GM18861 (cell line): ENCODE results near the gene PYGM.
A peak's percentile ranks its signal among the peaks of the same experiment; 100 is the strongest.

Source experiments
- ATAC-seq: cut with Tn5 transposase; IDR thresholded peaks from one replicate; pipeline ENCODE4 v1.9.1; 2021; ENCODE audit not compliant: unreplicated experiment

The PYGM gene

DNA sequence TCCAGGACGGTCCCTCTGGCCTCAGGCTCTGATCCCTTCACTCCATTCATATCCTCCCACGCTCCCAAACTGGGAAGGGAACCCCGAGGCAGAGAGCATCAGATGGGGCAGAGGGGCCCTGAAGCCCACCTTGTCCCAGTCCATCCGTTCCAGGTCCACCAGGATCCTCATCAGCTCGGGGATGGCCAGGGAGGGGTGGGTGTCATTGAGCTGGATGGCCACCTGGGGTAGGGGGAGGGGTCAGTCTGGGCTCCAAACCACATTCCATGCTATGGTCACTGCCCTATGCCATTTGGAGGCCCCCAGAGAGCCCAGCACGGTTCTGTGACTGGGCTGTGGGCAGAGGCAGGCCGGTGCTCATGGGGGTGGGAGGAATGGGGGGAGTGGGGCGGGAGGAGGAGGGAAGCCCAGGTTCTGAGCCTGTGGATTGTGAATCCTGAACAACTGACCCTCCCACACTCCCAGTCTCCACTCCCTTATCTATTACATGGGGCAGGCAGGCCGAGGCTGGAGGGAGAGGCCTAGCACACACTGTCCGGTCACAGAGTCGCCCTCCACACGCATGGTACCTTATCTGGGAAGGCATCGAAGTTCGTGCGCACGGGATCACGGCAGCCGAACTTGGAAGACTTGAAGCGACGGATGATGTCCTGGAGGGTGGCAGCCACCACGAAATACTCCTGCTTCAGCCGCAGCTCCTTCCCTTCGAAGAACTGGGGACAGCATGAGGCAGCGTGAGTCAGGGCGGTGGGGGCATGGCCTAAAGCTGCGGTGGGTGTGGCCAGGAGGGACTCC, 5.5 kb downstream of the PYGM start:
- ATAC-seq: no peak

DNA sequence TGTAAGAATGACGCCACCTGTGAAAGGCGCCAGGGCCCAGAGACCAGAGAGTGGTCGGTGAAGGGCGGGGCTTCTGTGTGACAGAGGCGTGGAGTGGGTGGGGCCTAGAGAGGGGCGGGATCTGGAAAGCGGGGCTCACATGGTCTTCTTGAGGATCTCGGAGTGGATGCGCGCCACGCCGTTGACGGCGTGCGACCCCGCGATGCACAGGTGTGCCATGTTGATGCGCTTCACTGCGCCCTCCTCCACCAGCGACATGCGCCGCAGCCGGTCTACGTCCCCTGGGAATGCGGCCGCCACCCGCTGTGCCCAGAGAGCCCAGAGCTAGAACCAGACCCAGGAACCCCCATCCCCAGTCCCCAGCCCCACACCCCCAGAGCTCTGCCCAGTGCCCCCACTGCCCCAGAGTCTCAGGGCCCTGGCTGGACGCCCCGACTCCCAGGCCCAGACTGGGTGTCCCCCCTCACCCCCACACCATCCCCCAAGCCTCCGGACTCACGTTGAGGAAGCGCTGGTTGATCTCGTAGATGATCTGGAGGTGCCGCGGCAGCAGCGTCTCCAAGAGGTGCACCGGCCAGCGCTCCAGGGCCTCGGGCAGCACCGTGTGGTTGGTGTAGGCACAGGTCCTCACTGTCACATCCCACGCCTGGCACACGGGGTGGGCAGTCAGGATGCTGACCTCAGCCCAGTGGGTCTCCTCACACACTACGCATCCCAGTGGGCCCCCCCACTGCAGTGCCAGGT, 6.2 kb downstream of the PYGM start:
- ATAC-seq: no peak

DNA sequence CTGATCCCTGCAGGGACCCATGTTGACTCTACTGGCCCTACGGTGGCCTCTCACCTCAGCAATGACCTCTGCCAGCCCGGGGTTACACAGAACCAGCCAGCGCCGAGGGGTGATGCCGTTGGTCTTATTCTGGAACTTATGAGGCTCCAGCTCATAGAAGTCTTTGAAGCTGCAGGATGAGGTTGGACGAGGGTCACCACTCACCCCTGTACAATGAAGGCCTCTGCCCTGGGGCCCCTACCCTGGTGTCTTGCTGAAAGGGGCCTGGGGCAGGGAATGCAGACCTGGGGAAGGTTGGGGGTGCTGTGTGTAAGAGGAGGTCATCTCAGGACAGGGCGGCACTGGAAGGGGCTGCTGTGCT, 6.8 kb downstream of the PYGM start:
- ATAC-seq: no peak

DNA sequence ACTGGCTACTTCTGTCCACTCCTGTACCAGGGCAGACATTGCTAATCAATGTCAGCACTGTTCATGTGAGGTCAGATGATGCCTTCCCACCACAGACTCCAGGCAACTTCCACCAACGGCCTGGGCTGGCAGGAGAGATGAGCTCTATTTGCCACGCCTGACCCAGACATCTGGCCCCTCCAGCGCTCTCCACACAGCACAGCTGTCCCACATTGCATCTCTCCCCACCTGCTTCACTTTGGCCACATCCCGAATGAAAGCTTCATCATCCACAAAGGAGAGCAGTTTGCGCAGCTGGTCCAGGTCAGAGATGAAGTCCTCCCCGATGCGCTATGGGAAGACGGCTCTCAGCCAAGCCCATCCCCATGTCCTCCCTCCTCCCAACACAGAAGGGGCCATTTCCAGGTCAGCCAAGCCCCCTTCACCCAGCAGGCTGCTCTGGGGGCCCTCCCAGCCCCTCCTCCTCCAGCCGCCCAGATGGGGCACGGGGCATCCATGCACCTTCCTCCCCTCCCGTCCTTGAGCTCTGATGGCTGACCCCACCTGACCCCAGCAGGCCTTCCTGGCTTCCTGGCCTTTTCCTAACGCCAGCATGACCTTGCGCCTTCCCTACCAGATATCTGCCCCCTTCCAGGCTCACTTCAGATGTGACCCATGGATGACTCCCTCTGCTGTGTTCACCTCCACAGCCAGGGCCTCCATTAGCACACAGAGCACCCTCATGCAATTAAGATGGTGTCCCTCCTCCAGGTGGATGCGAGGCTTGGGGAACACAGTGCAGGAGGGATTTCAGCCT, 7.4 kb downstream of the PYGM start:
- no peak for ATAC-seq

DNA sequence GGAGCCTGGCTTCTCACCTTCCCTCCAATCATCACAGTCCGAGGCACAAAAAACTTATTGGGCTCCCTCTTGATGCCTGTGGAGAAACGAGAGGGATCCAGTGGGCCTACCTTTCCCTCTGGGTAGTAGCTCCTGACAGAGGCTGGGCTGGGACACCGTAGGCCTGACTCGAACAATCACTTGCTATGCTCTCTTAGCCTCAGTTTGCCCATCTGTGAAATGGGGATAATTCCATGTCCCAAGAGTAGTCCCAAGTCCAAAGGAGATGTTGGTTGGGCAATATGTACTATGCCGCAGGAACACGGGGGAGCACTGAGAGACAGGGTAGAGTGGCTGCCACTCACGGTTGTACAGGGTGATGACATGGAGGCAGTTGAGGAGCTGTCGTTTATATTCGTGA, 8.2 kb downstream of the PYGM start:
- ATAC-seq: no peak

DNA sequence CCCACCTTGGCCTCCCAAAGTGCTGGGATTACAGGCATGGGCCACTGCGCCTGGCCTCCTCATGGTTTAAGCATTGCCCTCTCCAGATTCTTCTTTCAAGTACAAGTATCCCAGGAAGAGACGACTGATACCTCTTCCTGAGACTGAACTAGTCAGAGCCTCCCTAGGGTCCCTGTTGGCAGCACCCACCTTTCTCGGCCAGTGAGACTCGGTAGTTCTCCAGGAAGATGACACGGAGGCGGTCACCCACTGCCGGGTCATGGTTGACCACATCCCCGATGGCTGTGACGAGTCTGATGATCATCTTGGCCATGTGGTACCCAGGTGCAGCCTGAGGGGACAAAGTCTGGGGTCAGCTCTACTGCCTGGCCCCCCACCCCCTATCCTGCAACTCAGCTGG, 8.6 kb downstream of the PYGM start:
- ATAC-seq: no peak

DNA sequence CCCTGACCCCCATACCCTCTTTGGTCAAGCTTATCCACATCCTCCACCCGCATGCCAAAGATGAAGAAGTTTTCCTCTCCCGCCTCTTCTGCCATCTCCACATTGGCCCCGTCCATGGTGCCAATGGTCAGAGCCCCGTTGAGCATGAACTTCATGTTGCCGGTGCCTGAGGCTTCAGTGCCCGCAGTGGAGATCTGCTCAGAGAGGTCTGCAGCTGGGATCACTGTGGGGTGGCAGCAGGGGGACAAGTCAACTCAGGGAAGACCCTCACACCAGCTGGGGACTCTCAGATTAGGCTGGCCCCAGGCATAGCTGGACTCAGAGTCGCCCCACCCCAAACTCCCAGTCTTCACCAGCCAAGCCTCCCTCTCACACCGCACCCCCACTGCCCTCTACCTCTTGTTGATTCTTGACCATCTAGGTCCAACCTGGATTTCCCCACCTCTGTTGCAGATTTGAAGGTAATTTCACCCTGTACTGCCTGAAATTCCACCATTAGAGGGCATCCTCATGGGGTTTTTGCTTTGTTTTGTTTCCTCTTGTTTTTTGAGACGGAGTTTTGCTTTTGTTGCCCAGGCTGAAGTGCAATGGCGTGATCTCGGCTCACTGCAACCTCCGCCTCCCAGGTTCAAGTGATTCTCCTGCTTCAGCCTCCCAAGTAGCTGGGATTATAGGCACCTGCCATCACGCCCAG, 9.3 kb downstream of the PYGM start:
- no peak for ATAC-seq

DNA sequence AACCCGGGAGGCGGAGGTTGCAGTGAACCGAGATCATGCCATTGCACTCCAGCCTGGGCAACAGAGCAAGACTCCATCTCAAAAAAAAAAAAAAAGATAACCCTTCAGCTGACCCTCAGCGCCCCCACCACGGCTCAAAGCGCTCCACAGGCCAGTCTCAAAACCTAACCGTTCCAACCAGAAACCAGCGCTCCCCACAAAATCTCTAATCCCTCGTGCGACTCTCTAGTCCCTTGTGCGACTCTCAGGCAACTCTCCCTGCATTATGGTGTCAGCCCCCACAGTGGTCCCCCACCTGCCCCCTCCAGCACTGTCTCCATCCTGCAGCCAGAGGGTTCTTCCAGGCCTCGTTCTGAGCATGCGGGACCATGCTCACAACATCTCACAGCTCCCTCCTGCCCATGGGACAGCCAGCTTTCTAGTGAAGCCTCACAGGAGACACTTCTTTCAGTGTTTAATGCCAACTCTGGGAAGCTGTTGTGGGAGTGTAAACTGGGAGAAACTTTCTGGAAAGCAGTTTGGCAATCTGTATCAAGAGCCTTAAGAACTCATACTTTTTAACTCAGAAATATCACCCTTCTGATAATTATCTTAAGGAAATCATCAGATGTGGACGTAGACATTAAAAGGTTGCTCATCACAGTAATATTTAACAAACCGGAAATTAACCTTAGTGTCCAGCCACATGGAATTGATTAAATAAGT, 11.7 kb downstream of the PYGM start:
- no peak for ATAC-seq

DNA sequence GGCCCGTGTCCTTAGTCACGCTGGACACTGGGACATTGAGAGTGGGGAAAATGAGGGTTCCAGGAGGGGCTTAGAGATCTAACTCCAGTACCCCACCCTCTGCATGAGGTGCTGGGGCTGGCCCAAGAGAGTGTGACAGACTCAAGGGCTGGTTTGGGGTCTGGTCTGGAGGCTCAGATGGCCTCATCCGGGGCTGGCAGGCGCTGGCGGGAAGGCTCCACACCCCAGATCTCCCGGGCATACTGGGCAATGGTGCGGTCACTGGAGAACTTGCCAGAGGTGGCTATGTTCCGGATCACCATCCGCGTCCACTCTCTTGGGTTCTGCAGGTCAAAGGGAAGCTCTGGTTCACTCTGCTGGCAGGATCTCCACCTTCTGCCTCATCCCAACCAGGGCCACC, 13.3 kb downstream of the PYGM start:
- ATAC-seq: no peak

DNA sequence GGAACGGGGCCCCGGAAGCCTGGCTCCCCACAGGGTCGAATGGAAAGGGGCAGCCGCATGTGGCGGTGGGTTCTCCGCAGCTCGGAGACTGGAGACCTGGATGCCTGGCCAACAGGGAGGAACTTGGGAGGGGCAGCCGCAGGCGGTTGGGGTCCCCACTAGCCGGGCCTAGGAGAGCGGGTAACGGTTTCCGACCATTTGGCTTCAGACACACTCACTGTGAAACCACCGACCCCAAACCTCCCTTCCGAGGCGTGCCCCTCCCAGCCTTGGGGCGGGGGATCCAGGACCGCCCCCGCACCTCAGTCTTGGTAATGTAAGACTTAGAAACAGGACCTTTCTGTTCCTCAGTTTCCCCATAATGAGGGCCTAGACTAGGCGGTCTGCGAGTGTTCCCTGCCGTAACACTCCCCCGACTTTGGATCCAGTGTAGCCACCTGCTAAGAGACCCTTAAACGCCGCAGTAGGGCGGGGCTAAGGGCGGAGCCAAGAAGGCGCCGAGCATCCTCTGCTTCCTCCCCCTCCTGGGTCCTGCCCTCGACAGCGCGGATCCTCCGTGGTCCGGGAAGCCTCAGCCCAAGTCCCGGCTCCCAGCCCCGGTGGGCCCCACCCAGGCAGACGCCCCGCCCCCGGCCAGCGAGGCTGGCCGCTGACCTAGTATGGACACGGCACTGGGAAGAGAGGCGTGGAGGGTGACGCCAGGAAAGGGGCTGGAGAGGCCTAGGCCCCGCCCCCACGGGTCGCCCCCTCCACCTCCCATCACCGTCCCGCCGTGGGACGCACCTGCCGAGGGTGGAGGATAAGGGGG, 14.0 kb downstream of the PYGM start:
- ATAC-seq: no peak

DNA sequence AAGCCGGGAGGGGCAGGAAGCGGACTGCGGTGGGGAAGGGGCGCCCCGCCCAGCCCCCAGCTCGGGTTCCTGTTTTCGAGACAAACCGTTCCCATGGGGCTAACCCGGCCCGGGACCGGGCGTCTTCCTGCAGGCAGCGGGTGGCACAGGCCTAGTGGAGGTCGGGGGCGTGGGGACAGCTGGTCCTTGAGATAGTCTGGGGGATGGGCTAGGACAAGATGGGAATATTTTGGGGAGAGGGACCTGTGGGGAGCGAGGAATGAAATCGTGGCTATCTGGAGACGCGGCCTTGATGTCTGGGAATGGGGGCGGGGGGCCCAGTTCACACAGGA, 14.6 kb downstream of the PYGM start:
- peak; percentile 23 for ATAC-seq

DNA sequence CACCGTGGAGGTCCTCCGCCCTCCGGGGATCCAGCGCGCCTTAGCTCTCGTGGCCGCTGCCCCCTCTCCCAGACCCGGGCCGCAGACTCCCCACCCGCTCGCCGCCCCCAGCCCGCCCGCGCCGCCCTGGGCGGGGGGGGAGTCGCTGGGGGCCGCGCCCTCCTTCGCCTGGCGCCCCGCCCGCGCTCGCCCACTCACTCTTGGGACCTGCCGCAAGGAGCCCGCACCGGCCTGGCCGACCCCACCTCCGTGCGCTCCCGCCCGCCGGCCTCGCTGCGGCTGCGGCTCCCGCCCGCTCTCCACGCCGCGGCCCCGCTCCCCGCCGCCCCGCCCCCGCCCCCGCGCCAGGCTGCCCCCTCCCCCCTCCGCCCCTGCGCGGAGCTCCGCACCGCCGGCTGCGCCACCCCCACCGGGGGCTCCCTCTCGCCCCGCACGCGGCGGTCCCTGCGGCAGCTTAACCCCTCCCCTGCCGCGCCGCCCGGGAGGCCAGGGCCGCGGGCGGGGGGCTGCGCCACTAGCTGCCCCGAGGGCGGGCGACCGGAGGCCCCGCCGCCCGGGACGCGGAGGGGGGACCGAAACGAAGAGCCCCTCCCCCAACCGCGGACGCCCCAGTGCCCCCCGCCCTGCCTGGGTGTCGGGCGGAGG, 15.1 kb downstream of the PYGM start:
- no peak for ATAC-seq

DNA sequence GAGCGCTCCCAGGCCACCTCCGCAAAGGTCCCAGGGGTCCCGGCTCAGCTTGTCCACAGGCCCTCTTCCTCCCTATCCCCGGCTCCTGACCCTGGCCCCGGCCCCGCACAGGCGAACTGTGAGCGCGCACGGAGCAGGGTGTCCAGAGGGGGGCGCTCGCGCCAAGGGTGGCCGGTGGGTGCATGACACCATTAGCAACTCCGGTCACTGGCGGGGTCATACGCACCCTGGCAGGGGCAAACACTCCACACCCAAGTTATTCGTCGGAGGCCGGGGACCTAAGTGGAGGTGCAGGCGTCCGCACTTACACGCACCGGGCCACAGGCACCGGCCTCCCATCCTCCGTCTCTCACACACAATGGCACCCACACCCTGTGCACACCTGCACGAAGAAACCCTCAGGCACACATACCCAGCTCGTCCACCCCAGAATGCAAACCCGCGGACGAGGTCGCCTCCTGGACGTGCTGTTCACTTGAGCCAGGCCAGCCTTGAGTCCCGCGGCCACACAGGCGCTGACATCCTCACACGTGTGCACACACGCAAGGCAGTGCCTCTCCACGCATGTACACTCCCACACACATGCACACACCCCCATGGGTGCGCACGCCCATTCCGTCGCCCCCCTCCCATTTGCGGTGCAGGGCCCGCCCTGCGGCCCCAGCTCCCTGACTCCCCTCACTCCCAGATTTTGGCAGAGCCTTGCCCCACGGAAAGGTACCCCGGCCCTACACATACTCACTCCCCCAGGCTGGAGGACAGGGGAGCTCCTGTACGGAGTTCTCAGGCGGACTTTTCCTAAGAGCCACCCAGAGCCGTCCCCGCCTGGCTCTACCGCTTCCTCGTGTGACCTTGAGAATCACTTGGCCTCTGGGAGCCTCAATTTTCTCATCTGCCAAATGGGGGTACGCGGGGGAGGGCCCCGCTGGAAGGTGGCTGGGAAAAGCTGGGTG, 15.9 kb downstream of the PYGM start, which contains the start of gene RASGRP2:
RASGRP2 (minus strand) TSS at position 552 of the 953 bp plus-strand sequence. CDS start 1,276 bp downstream, outside the sequence.
- ATAC-seq: no peak

DNA sequence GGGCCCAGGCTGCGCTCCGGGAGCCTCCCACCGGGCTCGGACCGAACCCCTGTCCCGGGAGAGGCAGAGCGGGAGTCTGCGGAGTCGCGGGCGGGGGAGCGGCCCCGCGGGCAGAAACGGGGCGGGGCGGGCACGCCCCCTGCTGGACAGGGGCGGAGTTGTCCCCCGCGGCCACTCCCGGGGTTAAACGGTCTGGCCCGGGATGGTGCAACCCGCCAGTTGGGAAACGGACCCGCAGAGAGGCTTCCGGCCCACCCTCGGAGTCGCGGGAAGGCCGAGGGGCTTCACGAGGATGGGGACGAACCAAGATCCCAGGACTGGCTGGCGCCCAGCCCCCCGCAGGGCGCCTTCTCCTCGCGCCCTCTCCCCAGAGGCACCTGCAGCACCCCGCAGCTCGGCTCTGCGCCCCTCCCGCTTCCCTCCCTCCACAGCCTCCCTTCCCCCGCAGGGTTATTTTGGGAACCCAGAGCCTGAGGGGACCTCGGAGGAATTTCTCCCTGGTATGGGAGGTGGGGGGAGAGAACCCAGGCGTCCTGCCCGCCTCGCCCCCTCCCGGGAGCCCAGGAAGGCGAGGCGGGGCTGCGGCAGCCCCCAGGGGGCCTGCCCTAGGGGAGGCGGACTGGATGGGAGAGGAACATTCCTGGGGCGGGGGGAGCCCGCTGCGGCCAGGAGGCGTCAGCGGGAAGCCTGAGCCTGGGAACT, 16.7 kb downstream of the PYGM start:
- ATAC-seq: no peak

DNA sequence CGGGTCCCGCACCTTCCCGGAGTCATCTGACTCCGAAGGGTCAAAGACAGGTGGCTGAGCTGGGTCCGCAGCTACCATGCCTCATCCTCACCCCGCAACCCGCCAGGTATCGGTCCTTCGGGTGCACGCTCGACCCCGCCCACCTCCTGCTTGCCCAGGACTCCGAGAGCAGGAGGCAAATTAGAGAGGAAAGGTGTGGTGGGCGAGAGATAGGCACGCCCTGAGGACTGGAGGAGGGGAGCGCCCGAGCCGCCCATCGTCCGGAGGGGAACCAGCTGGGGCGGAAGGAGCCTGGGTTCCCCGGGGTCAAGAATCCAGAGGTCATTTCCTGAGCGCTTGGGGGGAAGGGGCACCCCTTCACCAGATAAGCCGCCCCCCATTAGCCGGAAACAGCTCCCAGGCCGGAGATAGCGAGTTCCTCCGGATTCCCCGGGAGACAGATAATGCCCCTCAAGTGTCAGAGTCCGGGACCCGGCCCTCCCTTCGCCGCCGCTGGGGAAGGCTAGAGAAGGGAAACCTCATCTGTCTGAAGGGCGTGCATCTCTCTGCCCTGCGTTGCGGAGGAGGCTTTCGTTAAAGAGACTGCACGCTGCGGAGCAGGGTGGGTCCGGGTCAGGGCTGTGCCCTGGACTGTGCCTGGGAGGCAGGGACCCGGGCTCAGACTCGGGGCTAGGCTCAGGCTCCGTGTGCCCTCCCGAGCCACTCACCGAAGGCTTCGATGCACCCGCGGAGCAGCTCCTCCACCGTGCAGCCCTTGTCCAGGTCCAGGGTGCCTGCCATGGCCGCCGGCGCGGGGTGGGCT, 17.5 kb downstream of the PYGM start:
- ATAC-seq: no peak

DNA sequence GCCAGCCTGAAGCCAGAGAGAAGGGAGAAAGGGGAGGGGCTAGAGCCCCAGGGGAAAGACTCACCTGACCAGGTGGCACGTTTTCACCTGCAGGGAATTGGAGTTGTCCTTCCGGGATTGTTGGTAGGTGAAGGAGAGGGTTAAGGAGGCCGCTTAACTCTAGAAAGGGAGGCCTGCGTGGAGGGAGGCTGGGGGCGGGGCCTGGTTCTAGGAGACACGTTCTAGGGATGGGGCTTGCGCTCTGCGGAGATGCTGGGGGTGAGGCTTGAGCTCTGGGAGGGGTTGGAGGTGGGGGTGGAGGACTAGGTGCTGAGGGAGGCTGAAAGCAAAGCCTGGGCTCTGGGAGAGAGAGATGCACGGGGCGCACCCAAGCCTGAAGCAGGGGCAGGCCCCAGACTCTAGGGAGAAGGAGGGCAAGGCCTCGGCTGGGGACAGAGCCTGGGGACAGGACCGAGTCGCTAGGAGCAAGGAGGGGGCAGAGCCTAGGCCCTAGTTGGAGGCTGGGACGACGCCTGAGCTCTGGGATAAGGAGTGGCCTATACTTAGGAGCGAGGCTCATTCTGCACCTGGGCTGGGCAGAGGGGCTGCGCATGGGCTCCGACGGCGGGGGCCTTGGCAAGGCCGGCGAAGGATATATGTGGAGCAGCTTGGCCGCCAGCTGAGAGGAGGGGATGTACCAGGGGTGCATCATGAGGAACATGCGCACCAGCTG, 18.2 kb downstream of the PYGM start:
- ATAC-seq: no peak
